Activated CD8-positive, alpha-beta memory T cell treated with anti-CD3 and anti-CD28 coated beads, Interleukin-2, amount 50 U/mL, for 1 hour (primary cell): ENCODE results near the gene WNT3.
"Not testable (repeated sequence)": the region's sequence is repeated elsewhere in the genome, so short reads cannot be mapped to it uniquely, and the experiment has no call there.

ENCODE experiments used
- DNase-seq: peaks from one replicate; pipeline ENCODE4 v3.0.0-alpha.2; 2020; ENCODE audit errors: extremely low read depth

Gene WNT3

DNA sequence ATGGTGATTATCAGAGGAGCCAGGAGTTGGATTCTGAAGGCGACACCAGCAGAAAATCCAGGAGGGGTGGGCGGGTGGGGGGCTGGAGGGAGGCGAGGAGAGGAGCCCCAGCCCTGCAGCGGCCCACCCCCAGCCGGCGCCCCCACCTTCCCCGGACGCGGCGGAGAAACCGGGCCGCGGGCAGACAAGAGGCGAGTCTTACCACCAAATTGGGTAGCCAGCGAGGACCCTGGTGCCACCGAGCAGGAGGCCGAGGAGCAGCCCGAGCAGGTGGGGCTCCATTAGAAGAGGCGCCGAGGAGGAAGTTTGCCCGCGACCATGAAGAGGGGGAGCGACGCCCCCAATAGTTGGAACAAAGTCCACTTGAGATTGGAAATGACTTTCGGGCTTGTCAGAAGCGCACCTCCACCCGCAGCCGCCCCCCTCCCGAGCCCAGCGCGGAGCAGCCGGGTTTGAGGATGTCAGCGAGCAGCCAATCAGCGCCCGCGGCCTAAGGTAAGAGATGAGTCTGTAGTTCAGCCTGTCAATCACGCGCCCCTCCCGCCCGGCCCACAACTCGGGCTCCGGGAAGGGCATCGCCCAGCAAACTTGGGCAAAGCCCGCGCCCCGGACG is at the start of gene WNT3:
Gene WNT3, minus strand, starts transcription at position 377 of the 613 bp plus-strand sequence. Its CDS starts 95 bp downstream, at position 282.
- DNase-seq, result no peak

- DNase-seq, result no peak
Measured at GRCh38 chr17:46866747-46867146, 48.3 kb upstream of the WNT3 start.

GRCh38 chr17:46866325-46866724 is 47.8 kb upstream of the WNT3 start:
- no peak for DNase-seq

DNA sequence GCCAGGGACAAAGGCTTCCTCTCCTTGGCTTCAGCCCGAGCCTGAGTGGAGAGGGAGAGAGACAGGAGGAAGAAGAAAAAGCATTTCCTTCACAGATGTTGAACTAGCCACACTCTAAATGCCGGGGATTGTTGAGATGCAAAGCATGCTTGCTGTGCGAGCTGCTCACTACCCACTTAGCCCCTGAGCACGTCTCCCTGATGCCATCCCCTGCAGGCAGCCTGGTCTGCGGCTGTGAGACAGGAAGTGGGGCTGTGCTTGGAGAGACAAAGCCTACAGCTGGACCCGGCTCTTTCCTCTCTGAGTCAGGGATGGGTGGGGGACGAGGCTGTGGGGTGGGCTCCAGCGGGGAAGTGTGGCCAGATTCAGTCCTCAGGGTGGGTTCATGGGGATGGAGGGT is 46.6 kb upstream of the WNT3 start:
- no peak for DNase-seq

DNA sequence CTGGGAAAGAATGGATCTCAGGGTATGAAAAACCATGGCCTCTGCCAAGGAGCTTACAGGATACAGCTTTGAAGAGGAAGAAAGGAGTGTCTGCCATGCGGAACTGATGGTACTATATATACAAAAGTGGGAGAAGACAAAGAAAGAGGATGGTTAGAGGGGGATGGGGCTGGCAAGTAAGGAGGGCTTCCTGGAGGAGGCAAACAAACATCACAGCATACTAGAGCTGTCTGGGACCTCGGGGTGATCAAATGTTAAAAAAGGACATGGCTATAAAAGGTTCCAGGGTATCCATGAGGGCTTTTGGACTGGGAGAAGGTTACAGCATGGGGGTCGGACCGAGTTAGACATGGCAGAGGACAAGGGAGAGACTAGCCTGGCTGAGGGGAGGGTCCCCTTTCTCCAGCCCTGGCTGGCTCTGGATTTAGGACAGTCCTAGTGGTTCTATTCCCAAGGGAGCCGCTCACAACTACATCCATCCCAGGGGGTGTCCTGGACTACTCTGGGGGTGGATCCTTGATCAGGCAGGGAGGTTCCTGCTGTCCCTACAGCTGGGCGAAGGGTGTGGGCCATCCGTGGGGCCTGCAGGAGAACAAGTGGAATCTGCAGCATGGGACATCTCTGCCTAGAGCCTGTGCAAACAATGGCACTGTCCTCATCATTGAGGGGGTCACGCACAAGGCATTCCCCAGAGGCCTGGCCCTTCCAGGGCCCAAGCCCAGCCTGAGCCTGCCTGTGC is 45.1 kb upstream of the WNT3 start:
- DNase-seq, result no peak

- DNase-seq, result no peak
Measured at GRCh38 chr17:46862949-46863348, 44.5 kb upstream of the WNT3 start.

DNA sequence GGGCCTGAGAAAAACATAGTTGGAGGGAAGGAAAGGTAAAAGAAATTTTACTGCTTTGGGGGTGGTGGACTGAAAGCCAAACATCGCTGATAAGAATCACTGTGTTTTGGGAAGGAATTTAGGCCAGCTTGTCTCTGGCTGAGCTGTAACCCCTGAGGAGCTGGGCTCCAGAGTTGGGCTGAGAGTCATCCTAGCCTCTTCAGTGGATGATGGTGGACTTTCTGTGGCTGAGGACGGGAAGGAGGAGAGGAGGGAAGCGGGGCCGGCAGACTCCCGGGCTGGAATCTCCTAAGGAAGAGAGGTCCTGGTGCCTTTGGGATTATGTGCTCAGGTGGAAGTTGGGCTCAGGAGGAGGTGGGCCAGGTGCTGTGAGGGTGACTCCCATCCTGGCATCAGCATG is 41.5 kb upstream of the WNT3 start:
- DNase-seq, result no peak

GRCh38 chr17:46857600-46857999 is 39.1 kb upstream of the WNT3 start:
- DNase-seq, result no peak

- DNase-seq, result no peak
Measured at GRCh38 chr17:46854948-46855347, 36.5 kb upstream of the WNT3 start.

- no peak for DNase-seq
Measured at GRCh38 chr17:46854515-46854914, 36.0 kb upstream of the WNT3 start.

- DNase-seq, result no peak
Measured at GRCh38 chr17:46853896-46854444, 35.5 kb upstream of the WNT3 start.

DNA sequence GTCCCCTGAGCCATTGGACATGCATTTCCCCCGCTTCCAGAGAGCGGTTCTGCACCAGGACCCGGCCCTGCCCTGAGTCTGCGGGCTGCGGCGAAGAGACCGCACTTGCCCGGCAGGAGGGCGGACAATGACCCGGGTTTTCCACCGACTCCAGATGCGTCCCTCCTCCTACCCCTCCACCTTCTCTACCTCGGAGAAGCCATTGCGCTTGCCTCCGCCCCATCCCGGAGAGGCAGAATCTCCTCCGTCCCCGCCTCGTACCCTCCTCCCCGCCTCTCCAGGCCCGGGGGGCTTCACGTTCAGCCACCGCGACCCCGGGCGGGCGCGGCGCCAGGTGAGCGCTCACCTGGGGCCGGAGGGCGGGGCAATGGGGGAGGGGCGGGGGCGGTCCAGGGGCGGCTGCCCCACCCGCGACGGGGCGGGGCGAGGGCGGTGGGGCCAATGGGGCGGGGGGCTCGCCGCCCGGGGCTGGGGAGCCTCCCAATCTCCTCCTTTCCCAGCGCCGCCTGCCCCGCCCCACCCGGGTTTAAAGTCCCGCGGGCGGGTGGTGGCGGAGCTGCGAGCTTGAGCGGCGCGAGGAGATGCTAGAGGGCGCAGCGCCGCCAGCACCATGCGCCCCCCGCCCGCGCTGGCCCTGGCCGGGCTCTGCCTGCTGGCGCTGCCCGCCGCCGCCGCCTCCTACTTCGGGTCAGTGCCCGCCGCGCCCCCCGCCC is 32.7 kb upstream of the WNT3 start, which contains the start of gene WNT9B:
Gene WNT9B, plus strand, starts transcription at position 555 of the 713 bp plus-strand sequence. Its CDS starts 56 bp downstream, at position 611.
- no peak for DNase-seq

GRCh38 chr17:46850688-46851028 is 32.2 kb upstream of the WNT3 start:
- no peak for DNase-seq

- DNase-seq, result no peak
Measured at GRCh38 chr17:46848534-46848933, 30.0 kb upstream of the WNT3 start.

DNA sequence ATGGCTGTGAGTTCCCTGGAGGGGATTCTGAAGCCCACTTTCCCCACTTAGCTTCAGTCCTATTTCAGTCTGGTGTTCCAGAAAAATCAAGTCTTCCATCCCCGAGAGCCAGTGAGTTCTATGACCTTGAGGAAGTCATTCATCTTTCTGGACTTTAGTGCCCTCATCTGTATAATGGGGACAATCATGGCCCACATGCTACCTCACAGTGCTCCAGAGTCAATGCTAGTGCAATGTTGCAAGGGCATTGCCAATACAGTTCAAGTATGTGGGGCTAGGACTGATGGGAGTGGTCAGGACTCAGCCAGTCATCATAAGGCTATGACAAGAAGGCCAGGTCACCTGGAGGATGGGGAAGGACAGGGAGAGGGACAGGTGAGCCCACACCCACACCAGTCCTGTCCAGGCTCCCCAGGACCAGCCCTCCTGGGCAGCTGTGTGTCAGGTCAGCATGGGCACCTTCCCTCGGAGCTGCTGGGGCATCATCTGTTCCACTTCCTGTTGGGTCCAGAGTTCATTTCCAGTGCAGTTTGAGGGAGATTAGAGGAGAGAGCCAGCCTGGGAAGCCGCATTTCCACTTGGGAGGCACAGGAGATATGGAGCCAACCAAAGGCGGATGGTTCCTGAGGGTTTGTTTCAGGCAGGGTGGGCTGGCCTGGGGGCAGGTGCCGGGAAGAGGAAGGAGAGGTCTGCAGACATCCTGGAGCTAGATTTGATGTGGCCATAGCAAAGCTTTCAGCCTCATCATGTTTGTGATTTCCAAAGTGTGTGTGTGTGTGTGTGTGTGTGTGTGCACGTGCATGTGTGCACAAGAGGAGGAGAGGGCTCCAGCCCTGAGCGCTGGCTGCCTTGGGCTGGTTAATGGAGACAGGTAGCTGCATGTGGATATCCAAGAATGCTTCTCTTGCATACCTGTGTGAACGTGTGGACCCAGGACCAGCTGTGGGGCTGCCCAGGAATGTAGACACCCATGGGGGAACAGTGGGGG is 29.0 kb upstream of the WNT3 start:
- no peak for DNase-seq

- DNase-seq, result no peak
Measured at GRCh38 chr17:46842835-46843234, 24.3 kb upstream of the WNT3 start.

- DNase-seq, result no peak
Measured at GRCh38 chr17:46841561-46842379, 23.3 kb upstream of the WNT3 start.

GRCh38 chr17:46840596-46840995 is 22.1 kb upstream of the WNT3 start:
- DNase-seq, result not testable (repeated sequence)

DNA sequence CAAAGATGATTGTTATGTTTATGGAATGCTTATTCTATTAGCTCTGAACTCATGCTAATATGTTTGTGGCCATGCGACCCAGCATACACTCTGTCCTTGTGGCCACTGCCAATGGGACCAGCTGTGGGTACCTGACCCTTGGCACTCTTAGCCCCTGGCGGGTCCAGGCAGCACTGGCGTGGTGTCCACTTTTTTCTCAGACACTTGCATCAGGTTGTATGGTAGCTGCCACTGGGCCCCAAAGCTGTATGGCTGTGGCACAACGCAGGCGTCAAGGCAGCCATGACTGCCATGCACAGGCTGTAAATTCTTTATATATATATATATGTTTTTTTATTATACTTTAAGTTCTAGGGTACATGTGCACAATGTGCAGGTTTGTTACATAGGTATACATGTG is 20.7 kb upstream of the WNT3 start:
- no peak for DNase-seq

DNA sequence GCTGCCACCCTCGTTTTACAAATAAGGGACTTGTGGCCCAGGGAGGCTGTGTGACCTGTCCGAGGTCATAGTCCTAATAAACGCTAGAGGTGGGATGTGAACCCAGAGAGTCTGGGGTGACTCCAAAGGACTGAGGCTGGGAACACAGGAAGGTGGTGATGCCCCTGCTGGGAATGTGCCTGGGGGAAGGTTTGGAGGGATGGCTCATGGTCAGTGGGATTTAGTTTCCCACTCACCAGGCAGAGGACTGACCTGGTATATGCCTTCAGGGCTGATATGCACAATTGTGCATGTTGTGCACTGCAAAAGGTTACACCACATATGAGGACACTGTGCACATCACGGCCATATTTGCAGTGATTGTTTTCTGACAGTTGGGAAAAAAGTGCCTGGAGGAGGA is 19.0 kb upstream of the WNT3 start:
- no peak for DNase-seq

DNA sequence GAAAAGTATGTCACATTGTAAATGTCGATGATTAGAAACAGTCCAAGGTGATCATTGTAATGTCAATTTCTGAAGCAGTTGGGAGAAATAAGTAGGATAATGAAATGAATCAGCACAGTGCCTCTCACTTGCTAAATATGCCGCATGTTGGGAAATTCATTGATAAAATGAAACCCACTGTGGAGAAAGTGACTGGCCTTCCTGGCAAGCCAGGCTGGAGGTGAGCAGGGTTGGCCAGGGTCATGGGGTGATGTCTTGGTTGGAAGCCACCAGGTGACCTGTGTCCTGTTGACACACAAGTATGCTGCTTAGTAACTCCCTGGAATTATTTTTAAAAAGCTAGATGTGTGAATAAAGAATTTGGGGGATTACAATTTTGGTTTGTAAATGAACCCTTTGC is 18.0 kb upstream of the WNT3 start:
- DNase-seq, result no peak
